Astrocyte of the spinal cord (primary cell): ENCODE data around the gene ZMYM5.
"Not testable (repeated sequence)": the region's sequence is repeated elsewhere in the genome, so short reads cannot be mapped to it uniquely, and the experiment has no call there.

ENCODE experiments used
- DNase-seq: peaks from one replicate; pipeline ENCODE4 v3.0.0; 2011; ENCODE audit warnings: low read depth, low spot score
- H3K4me3 ChIP-seq: 2 replicates; pipeline ENCODE4 v1.5.1; 2011; ENCODE audit warnings: low read depth, mild to moderate bottlenecking, low read length, moderate library complexity
- CTCF ChIP-seq: IDR thresholded peaks from 2 replicates; pipeline ENCODE4 v1.5.1; 2012; ENCODE audit warnings: low read depth, mild to moderate bottlenecking, low read length, inconsistent platforms
- in situ Hi-C: cut with HindIII; loops from 2 replicates; pipeline ENCODE4 v1.10.0; 2017; ENCODE audit warnings: low sequenced_read_pairs

Gene ZMYM5

DNA sequence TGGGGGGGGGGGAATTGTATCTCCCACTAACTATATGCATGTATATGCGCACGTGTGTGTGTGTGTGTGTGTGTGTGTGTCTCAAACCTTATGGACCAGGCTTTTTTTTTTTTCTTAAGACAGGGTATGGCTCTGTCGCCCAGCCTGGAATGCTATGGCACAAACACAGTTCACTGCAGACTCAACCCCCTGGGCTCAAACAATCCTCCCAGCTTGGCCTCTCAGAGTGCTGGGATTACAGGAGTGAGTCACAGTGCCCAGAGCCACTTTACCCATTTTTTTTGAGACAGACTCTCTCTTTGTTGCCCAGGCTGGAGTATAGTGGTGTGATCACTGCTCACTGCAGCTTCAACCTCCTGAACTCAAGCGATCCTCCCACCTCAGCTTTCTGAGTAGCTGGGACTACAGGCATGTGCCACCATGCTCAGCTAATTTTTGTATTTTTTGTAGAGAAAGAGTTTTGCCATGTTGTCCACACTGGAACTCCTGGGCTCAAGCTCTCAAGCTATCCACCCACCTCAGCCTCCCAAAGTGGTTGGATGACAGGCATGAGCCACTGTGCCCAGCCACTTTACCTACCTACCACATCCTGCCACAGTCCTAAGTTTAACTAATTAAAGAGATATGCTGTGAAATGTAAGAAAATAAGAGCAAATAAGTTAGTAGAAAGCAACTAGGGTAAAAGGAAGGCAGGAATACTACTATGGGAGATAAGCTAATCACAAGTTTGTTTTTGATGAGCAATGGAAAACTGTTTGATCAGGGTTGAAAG lies 2.4 kb downstream of the ZMYM5 start:
- TF ChIP-seq CTCF: no peak
- in situ Hi-C loops: no loop called here
- peak; percentile 64 for DNase-seq
- peak overlapping the region; percentile 77 for H3K4me3 ChIP-seq

DNA sequence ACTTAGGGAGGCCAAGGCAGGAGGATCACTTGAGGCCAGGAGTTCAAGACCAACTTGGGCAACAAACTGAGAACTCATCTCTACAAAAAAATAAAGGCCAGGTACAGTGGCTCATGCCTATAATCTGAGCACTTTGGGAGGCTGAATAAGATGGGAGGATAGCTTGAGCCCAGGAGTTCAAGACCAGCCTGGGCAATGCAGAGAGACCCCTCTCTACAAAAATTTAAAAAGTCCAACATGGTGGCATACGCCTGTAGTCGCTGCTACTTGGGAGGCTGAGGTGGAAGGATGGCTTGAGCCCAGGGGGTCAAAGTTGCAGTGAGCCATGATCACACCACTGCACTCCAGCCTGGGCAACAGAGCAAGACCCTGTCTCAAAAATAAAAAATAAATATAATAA lies 5.8 kb downstream of the ZMYM5 start:
- DNase-seq, in situ Hi-C loops, H3K4me3 ChIP-seq: not testable (repeated sequence)

- TF ChIP-seq CTCF: no peak
- H3K4me3 ChIP-seq: no peak overlapping the region
- DNase-seq: no peak
- in situ Hi-C loops: no loop called here
Measured at GRCh38 chr13:19852766-19853165, 10.7 kb downstream of the ZMYM5 start.

GRCh38 chr13:19845758-19846157 lies 17.7 kb downstream of the ZMYM5 start:
- H3K4me3 ChIP-seq: no peak overlapping the region
- DNase-seq: peak; percentile 97
- no peak for TF ChIP-seq CTCF
- in situ Hi-C loops: no loop called here

DNA sequence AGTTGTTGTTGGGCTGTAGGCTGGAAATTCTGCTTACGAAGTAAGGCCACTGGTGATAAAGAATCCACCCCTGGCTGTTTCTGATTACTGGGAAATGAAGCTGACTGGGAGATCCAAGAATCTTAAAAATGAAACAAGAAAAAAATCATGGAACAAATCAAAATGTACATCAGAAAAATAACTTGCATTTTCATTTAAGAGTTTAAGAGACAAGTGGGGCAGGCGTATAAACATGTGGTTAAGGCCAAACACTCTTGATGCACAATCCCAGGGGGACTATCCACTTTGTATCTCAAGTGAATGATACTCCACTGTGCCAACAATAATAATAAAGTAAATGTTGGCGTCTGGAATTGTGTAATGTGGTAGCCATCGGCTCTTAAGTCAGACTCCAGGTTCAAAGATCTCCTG lies 24.6 kb downstream of the ZMYM5 start:
- H3K4me3 ChIP-seq: no peak overlapping the region
- no peak for TF ChIP-seq CTCF
- in situ Hi-C loops: no loop called here
- DNase-seq: peak; percentile 78

DNA sequence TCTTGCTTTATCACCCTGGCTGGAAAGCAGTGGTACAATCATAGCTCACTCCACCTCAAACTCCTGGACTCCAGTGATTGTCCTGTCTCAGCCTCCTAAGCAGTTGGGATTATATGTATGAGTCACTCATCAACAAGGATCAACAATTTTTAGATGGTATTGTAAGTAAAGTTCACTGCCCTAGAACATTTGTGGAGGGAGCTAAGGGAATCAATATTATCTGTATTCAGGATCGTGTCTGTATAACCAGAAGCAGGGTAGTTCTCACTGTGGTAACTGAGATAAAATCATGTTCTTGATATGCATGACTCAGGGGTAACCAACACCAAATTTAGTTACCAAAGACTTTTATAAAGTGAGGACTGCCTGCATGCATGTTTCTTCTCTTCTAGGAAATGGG lies 27.0 kb downstream of the ZMYM5 start:
- in situ Hi-C loops: no loop called here
- DNase-seq: peak; percentile 12
- no peak for TF ChIP-seq CTCF
- H3K4me3 ChIP-seq: no peak overlapping the region

DNA sequence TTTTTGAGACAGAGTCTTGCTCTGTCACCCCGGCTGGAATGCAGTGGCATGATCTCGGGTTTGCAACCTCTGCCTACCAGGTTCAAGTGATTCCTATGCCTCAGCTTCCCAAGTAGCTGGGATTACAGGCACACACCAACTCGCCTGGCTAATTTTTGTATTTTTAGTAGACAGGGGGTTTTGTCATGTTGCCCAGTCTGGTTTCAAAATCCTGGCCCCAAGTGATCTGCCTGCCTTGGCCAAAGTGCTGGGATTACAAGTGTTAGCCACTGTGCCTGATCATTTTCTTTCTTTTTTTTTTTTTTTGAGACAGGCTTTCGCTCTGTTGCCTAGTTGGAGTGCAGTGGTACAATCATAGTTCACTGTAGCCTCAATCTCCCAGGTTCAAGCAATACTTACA lies 28.7 kb downstream of the ZMYM5 start:
- no peak for TF ChIP-seq CTCF
- in situ Hi-C loops: no loop called here
- DNase-seq: no peak

More for the DNA sequence above, 28.7 kb downstream of the ZMYM5 start:
- H3K4me3 ChIP-seq: no peak overlapping the region
